ENCODE measurements around the gene PARD6B.
"Not testable (repeated sequence)": the region's sequence is repeated elsewhere in the genome, so short reads cannot be mapped to it uniquely, and the experiment has no call there.

Gene PARD6B

GRCh38 chr20:50800986-50801746, 69.8 kb downstream of the PARD6B start:
- not testable (repeated sequence) for DNase-seq

DNA sequence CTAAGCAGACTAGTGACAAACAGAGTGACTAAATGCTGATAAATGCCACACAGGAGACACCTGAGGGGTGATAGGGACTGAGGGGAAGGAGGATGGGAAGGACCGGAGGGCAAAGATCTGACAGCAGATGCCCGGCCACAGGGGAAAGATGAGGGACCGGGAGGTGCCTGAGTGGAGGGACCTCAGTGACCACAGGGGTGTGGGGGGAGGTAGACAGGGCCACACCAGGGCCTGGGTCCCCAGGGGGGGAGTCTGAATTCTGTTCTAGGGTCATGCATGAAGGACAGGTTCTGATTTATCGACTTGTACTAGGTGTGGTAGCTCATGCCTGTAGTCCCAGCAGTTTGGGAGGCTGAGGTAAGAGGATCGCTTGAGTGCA, 70.4 kb downstream of the PARD6B start:
- DNase-seq: no peak

- DNase-seq: no peak
Observed at GRCh38 chr20:50802289-50802688, 70.9 kb downstream of the PARD6B start.

DNA sequence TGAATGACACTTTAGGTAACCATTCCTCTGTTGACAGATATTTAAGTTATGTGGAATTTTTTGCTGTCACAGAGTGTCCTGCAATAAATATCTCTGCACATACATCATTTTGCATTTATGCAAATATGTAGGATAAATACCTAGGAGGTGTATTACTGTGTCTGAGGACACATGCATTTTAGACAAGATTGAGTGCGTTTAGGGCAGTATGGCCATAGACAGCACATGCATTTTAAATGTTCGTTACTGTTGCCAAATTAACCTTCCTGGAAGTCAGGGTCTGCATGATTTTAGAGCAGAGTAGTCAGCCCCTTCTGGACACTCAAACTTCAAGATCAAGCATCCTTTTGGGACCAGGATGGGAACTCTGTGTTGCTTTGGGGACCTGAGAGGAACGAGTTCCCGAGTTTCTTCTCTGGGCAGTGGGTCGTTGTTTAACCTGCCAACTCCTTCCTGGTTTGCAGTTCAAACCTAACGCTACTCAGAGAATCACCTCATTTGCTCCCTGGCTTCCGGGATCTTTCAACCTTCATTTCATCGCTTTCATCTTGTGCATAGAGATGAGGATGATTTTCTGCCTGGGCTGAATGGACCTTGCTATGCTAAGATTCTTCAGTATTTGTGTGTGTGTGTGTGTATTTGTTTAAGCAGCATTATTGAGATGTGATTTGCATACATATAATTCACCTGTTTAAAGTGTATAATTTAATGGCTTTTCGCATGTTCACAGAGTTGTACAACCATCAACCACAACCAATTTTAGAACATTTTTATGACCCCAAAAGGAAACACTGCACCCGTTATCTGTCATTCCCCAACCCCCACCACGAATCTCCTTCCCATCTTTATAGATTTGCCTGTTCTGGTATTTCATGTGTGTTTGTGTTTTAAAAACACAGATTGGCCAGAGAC, 73.3 kb downstream of the PARD6B start:
- no peak for DNase-seq

DNA sequence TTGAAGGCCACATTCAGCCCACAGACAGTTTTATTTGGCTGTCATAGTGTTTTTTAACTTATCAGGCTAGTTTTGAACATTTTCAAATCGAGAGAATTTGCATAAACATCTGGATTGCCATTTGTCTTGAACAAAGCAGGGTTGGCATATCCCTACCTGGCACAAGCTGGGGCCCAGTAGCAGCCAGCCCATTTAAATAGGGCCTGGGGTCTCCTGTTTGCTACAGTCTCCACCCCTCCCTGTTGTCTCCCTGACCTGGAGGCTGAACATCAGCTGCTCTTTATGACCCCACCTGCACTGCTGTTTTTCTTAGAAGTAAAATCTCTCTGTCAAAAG, 73.9 kb downstream of the PARD6B start:
- no peak for DNase-seq

DNA sequence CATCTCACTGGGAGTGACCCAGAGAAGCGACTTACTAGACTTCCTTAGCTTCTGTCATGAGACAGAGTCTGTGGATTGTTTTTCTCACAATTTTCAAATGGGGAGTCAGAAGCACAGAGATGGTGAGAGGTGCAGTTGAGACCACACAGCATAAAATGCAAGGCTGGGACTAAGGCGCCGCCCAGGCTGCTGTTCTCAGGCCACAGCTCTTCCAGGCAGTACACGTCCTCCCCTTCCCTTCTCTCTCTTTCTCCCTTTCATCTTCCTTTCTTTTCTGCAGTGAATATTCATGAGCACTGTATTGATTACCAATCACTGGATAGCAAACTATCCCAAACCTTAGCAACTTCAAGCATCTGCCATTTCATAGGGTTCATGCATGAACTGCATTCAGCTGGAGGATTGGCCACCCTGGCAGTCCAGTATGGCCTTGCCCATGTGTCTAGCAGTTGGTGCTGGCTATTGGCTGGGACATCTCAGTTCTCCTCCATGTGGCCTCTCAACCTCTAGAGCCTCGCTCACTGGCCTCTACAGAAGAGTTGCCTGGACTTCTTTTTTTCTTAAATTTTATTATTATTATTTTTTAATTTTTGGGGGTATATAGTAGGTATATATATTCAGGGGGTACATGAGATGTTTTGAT, 74.9 kb downstream of the PARD6B start:
- DNase-seq: no peak

Measured in NCI-H1105 treated with DMSO at 0.1 percent for 48 hours (cell line).